HEK293 (cell line): ENCODE data around the gene PHF5A.

Experiments used
- HOXD13 ChIP-seq: sonication (generic); formaldehyde crosslinking; IDR thresholded peaks from 2 replicates; pipeline ENCODE4 v1.8.0; 2022; ENCODE audit warnings: missing genetic modification reagents, borderline replicate concordance
- KLF10 ChIP-seq: fragments of 450-650 bp; IDR thresholded peaks from 2 replicates; pipeline ENCODE4 v1.5.1; 2018; ENCODE audit warnings: missing biosample characterization, mild to moderate bottlenecking, missing genetic modification characterization
- KLF17 ChIP-seq: fragments of 450-650 bp; formaldehyde crosslinking; IDR thresholded peaks from 2 replicates; pipeline ENCODE4 v1.5.1; 2016; ENCODE audit warnings: missing biosample characterization, missing genetic modification characterization
- KLF7 ChIP-seq: fragments of 450-650 bp; formaldehyde crosslinking; IDR thresholded peaks from 2 replicates; pipeline ENCODE4 v1.5.1; 2016; ENCODE audit warnings: missing biosample characterization, missing genetic modification characterization, borderline replicate concordance
- MEIS1 ChIP-seq: sonication (generic); formaldehyde crosslinking; IDR thresholded peaks from 2 replicates; pipeline ENCODE4 v1.8.1; 2022; ENCODE audit warnings: missing genetic modification reagents, mild to moderate bottlenecking, borderline replicate concordance
- SALL2 ChIP-seq: fragments of 450-650 bp; formaldehyde crosslinking; IDR thresholded peaks from 2 replicates; pipeline ENCODE4 v1.5.0; 2017; ENCODE audit warnings: missing biosample characterization, mild to moderate bottlenecking, missing genetic modification characterization, borderline replicate concordance
- ZBTB48 ChIP-seq: fragments of 450-650 bp; formaldehyde crosslinking; IDR thresholded peaks from 2 replicates; pipeline ENCODE4 v1.5.1; 2016; ENCODE audit warnings: missing biosample characterization, missing genetic modification characterization
- ZFP41 ChIP-seq: fragments of 450-650 bp; formaldehyde crosslinking; IDR thresholded peaks from 2 replicates; pipeline ENCODE4 v1.5.1; 2016; ENCODE audit warnings: missing biosample characterization, missing genetic modification characterization, borderline replicate concordance
- ZNF10 ChIP-seq: fragments of 450-650 bp; formaldehyde crosslinking; IDR thresholded peaks from 2 replicates; pipeline ENCODE4 v1.5.1; 2017; ENCODE audit warnings: missing biosample characterization, missing genetic modification characterization
- ZNF157 ChIP-seq: fragments of 450-650 bp; formaldehyde crosslinking; IDR thresholded peaks from 2 replicates; pipeline ENCODE4 v1.5.1; 2016; ENCODE audit warnings: missing biosample characterization, missing genetic modification characterization
- ZNF16 ChIP-seq: fragments of 450-650 bp; formaldehyde crosslinking; IDR thresholded peaks from 2 replicates; pipeline ENCODE4 v1.5.1; 2016; ENCODE audit warnings: low read depth, missing biosample characterization, missing genetic modification characterization
- ZNF223 ChIP-seq: fragments of 450-650 bp; formaldehyde crosslinking; IDR thresholded peaks from 2 replicates; pipeline ENCODE4 v1.5.1; 2016; ENCODE audit warnings: missing biosample characterization, missing genetic modification characterization
- ZNF324 ChIP-seq: fragments of 450-650 bp; formaldehyde crosslinking; IDR thresholded peaks from 2 replicates; pipeline ENCODE4 v1.5.1; 2016; ENCODE audit warnings: missing biosample characterization, missing genetic modification characterization
- ZNF350 ChIP-seq: fragments of 450-650 bp; formaldehyde crosslinking; IDR thresholded peaks from 2 replicates; pipeline ENCODE4 v1.5.0; 2017; ENCODE audit warnings: missing biosample characterization, mild to moderate bottlenecking, missing genetic modification characterization
- ZNF423 ChIP-seq: fragments of 450-650 bp; formaldehyde crosslinking; IDR thresholded peaks from 2 replicates; pipeline ENCODE4 v1.5.1; 2016; ENCODE audit warnings: missing biosample characterization, missing genetic modification characterization
- ZNF48 ChIP-seq: fragments of 450-650 bp; formaldehyde crosslinking; IDR thresholded peaks from 2 replicates; pipeline ENCODE4 v1.5.1; 2016; ENCODE audit warnings: missing biosample characterization, missing genetic modification characterization
- ZNF510 ChIP-seq: fragments of 450-650 bp; formaldehyde crosslinking; IDR thresholded peaks from 2 replicates; pipeline ENCODE4 v1.5.1; 2018; ENCODE audit warnings: mild to moderate bottlenecking, missing genetic modification characterization, missing biosample characterization; ENCODE audit not compliant: insufficient replicate concordance
- ZNF513 ChIP-seq: fragments of 450-650 bp; IDR thresholded peaks from 2 replicates; pipeline ENCODE4 v1.5.1; 2018; ENCODE audit warnings: missing biosample characterization, missing genetic modification characterization
- ZNF518A ChIP-seq: fragments of 450-650 bp; formaldehyde crosslinking; conservative IDR thresholded peaks from 2 replicates; pipeline ENCODE4 v1.5.1; 2016; ENCODE audit warnings: low read depth, missing biosample characterization, missing genetic modification characterization
- ZNF530 ChIP-seq: fragments of 450-650 bp; formaldehyde crosslinking; IDR thresholded peaks from 2 replicates; pipeline ENCODE4 v1.5.1; 2016; ENCODE audit warnings: low read depth, missing biosample characterization, missing genetic modification characterization
- ZNF549 ChIP-seq: fragments of 450-650 bp; IDR thresholded peaks from 2 replicates; pipeline ENCODE4 v1.5.1; 2018; ENCODE audit warnings: missing biosample characterization, missing genetic modification characterization, mild to moderate bottlenecking, inconsistent platforms, moderate library complexity
- ZNF560 ChIP-seq: fragments of 450-650 bp; formaldehyde crosslinking; IDR thresholded peaks from 2 replicates; pipeline ENCODE4 v1.5.1; 2017; ENCODE audit warnings: missing biosample characterization, missing genetic modification characterization, borderline replicate concordance
- ZNF571 ChIP-seq: fragments of 450-650 bp; formaldehyde crosslinking; IDR thresholded peaks from 2 replicates; pipeline ENCODE4 v1.5.0; 2017; ENCODE audit warnings: missing biosample characterization, missing genetic modification characterization
- ZNF596 ChIP-seq: fragments of 450-650 bp; IDR thresholded peaks from 2 replicates; pipeline ENCODE4 v1.5.0; 2018; ENCODE audit warnings: missing biosample characterization, mild to moderate bottlenecking, missing genetic modification characterization, moderate library complexity
- ZNF610 ChIP-seq: fragments of 450-650 bp; formaldehyde crosslinking; IDR thresholded peaks from 2 replicates; pipeline ENCODE4 v1.5.1; 2016; ENCODE audit warnings: missing biosample characterization, missing genetic modification characterization, borderline replicate concordance
- ZNF624 ChIP-seq: fragments of 450-650 bp; formaldehyde crosslinking; IDR thresholded peaks from 2 replicates; pipeline ENCODE4 v1.5.1; 2017; ENCODE audit warnings: missing biosample characterization, missing genetic modification characterization
- ZNF677 ChIP-seq: fragments of 450-650 bp; IDR thresholded peaks from 2 replicates; pipeline ENCODE4 v1.5.0; 2018; ENCODE audit warnings: missing biosample characterization, mild to moderate bottlenecking, missing genetic modification characterization, moderate library complexity
- ZNF701 ChIP-seq: fragments of 450-650 bp; formaldehyde crosslinking; IDR thresholded peaks from 2 replicates; pipeline ENCODE4 v1.5.1; 2016; ENCODE audit warnings: missing biosample characterization, missing genetic modification characterization
- ZNF830 ChIP-seq: fragments of 450-650 bp; IDR thresholded peaks from 2 replicates; pipeline ENCODE4 v1.5.0; 2018; ENCODE audit warnings: missing biosample characterization, missing genetic modification characterization, low read depth, mild to moderate bottlenecking, moderate library complexity
- ZNF837 ChIP-seq: fragments of 450-650 bp; formaldehyde crosslinking; IDR thresholded peaks from 2 replicates; pipeline ENCODE4 v1.5.1; 2016; ENCODE audit warnings: missing biosample characterization, missing genetic modification characterization
- TF ChIP-seq, protein P1 (sequence below): fragments of 450-650 bp; formaldehyde crosslinking; IDR thresholded peaks from 2 replicates; pipeline ENCODE4 v1.5.1; 2016; ENCODE audit warnings: missing biosample characterization, missing genetic modification characterization, low read depth

The PHF5A gene

DNA sequence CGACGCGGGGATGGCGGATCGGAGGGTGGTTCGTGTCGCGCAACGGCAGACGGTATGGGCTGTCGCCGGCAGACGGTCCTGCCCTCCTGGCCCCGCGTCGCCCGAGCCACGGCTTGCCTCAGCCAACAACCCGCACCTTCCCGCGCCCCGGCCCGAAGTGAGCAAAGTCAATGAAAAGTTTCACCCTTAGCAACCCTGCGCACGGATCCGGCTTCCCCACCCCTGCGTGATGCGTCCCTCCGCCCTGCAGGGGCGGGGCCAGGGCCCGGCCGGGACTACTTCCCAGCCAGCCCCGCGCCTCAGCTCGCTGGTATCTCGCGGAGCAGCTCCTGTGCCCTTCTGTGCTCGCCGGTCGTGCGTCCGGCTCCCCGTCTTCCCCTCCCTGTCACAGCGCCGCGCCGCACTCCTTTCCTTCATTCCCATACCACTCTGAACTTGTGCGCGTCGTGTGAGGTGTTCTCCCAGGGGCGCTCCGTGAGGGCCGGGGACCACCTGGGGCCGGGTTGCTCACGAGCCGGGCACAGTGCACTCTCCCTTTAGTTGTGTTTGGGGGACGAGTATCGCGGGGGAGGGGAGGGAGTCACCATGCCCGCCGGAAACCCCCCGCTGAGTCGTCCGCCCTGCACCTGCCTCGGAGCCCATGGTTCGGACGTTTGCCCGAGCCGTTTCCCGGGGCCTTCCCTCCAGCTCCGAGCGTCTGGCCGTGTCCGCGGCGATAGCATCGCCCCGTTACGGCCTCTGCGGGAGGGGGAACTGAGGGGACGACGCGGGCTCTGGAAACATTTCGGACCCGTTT lies 21.7 kb downstream of the PHF5A start, which contains the start of gene TOB2 (continued):
- no peak; the same call in 1 of the 2 replicates for TF ChIP-seq ZNF518A (tag by site-specific recombination)
- TF ChIP-seq ZNF350 (tag by site-specific recombination), result no peak
- TF ChIP-seq ZNF530 (tag by site-specific recombination), result no peak
- peak; percentile 99 for TF ChIP-seq ZNF324 (tag by site-specific recombination)
- peak; percentile 46 for TF ChIP-seq ZNF513 (tag by site-specific recombination)
- TF ChIP-seq KLF10, result peak; percentile 96
- TF ChIP-seq ZNF223 (tag by site-specific recombination), result peak; percentile 67
- no peak for TF ChIP-seq ZNF10 (tag by site-specific recombination)
- TF ChIP-seq, protein P1, sequence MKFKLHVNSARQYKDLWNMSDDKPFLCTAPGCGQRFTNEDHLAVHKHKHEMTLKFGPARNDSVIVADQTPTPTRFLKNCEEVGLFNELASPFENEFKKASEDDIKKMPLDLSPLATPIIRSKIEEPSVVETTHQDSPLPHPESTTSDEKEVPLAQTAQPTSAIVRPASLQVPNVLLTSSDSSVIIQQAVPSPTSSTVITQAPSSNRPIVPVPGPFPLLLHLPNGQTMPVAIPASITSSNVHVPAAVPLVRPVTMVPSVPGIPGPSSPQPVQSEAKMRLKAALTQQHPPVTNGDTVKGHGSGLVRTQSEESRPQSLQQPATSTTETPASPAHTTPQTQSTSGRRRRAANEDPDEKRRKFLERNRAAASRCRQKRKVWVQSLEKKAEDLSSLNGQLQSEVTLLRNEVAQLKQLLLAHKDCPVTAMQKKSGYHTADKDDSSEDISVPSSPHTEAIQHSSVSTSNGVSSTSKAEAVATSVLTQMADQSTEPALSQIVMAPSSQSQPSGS (tag by site-specific recombination), result peak; percentile 60
- peak; percentile 100 for TF ChIP-seq KLF17 (tag by site-specific recombination)
- peak; percentile 39; the same call in 1 of the 2 replicates for TF ChIP-seq ZNF677 (tag by site-specific recombination)
- 0 out of 2 replicates have a peak, but pooled peaks have one; percentile 72 for TF ChIP-seq ZFP41 (tag by site-specific recombination)
- TF ChIP-seq ZNF157 (tag by site-specific recombination), result no peak
- TF ChIP-seq KLF7 (tag by site-specific recombination), result peak; percentile 99
- no peak for TF ChIP-seq ZNF510 (tag by site-specific recombination)
- no peak for TF ChIP-seq ZNF16 (tag by site-specific recombination)
- TF ChIP-seq HOXD13 (CRISPR knock-in tag), result no peak; the same call in 1 of the 2 replicates
- TF ChIP-seq ZNF48 (tag by site-specific recombination), result no peak
- TF ChIP-seq SALL2 (tag by site-specific recombination), result peak; percentile 91; the same call in 1 of the 2 replicates
- peak; percentile 74 for TF ChIP-seq ZNF596 (tag by site-specific recombination)
- TF ChIP-seq ZNF837, result peak; percentile 100
- peak; percentile 94 for TF ChIP-seq ZNF610
- no peak for TF ChIP-seq ZNF830 (tag by site-specific recombination)
- no peak for TF ChIP-seq ZNF560
- no peak for TF ChIP-seq ZNF571
- TF ChIP-seq ZNF624 (tag by site-specific recombination), result peak; percentile 73; the same call in 1 of the 2 replicates
- no peak for TF ChIP-seq ZNF701
- peak; percentile 81 for TF ChIP-seq ZBTB48 (tag by site-specific recombination)
- TF ChIP-seq ZNF549 (tag by site-specific recombination), result no peak
- 0 out of 2 replicates have a peak, but pooled peaks have one; percentile 18 for TF ChIP-seq MEIS1
- peak; percentile 87 for TF ChIP-seq ZNF423 (tag by site-specific recombination)
